GM12878 (cell line): Measurements from ENCODE around the gene CYSRT1. TPM values are rescaled to one million over a fixed set of nuclear protein-coding genes. Genes with fewer than 3 reads are reported as not detected.

Source experiments
- ATF3 ChIP-seq: IDR thresholded peaks from 2 replicates; pipeline ENCODE4 v1.6.1; 2011; ENCODE audit warnings: low read depth, mild to moderate bottlenecking, low read length, moderate library complexity, borderline replicate concordance; ENCODE audit errors: extremely low read depth
- PKNOX1 ChIP-seq: fragments of 450-650 bp; IDR thresholded peaks from 2 replicates; pipeline ENCODE4 v1.6.1; 2016; ENCODE audit warnings: mild to moderate bottlenecking
- RAD51 ChIP-seq: fragments of 450-650 bp; IDR thresholded peaks from 2 replicates; pipeline ENCODE4 v1.6.1; 2016; ENCODE audit warnings: moderate library complexity, mild to moderate bottlenecking, inconsistent platforms
- RBBP5 ChIP-seq: fragments of 200-600 bp; sonication (generic); conservative IDR thresholded peaks from 2 replicates; pipeline ENCODE4 v1.6.1; 2016
- YY1 ChIP-seq: IDR thresholded peaks from 2 replicates; pipeline ENCODE4 v1.6.1; 2011; ENCODE audit warnings: low read depth, mild to moderate bottlenecking, low read length
- polyA plus RNA-seq, 11 experiments: library from polyadenylated mRNA; depleted of rRNA in 4 of 11; unstranded in 6 of 11; stranded (reverse) in 5 of 11; fragments of >200 nt; fragmentation: Nextera tagmentation in 4 of 11; fragmentation: Illumina TruSeq in 1 of 11; extraction: Ambion mirVana in 4 of 11; extraction: Trizol in 1 of 11; gene quantifications; 1 replicate in 1 of 11; 2 replicates in 10 of 11; pipeline versions ENCODE4 v1.2.1 to v1.2.3, GENCODE V29; 2011 to 2016; ENCODE audit warnings: inconsistent platforms in 2 of 11, missing spikeins in 2 of 11, low read depth in 1 of 11
- total RNA-seq, 4 experiments: library from RNA; depleted of rRNA in 3 of 4; stranded (reverse); fragments of >200 nt in 3 of 4; fragmentation: Illumina TruSeq in 1 of 4; extraction: Trizol in 1 of 4; gene quantifications; 2 replicates each; pipeline versions ENCODE4 v1.2.1 to v1.2.3, GENCODE V29; 2013 to 2021
- TF ChIP-seq, protein P1 (sequence below): IDR thresholded peaks from 2 replicates; pipeline ENCODE4 v1.6.1; 2012; ENCODE audit warnings: mild to moderate bottlenecking, low read depth, low read length
- TF ChIP-seq, protein P2 (sequence below): IDR thresholded peaks from 2 replicates; pipeline ENCODE4 v1.6.1; 2011; ENCODE audit warnings: borderline replicate concordance, low read depth, mild to moderate bottlenecking, moderate library complexity, mixed read lengths, low read length; ENCODE audit not compliant: insufficient read depth; ENCODE audit errors: extremely low read length

Gene CYSRT1
- total and polyA plus RNA-seq, 10 of the 15 experiments (the other 5 are each of a cell fraction or from before 2014, with no cell fraction given): 0.24 to 3.6 (median 0.97) TPM; not detected in 1

GRCh38 chr9:137269231-137269772 lies 44.3 kb downstream of the CYSRT1 start (continued):
- TF ChIP-seq RBBP5 (no peak), PKNOX1 (peak; percentile 34; the same call in 1 of the 2 replicates), RAD51 (peak; percentile 88), YY1 (0 out of 2 replicates have a peak, but pooled peaks have one; percentile 20), ATF3 (peak; percentile 12; the same call in 1 of the 2 replicates)
- TF ChIP-seq, protein P1, sequence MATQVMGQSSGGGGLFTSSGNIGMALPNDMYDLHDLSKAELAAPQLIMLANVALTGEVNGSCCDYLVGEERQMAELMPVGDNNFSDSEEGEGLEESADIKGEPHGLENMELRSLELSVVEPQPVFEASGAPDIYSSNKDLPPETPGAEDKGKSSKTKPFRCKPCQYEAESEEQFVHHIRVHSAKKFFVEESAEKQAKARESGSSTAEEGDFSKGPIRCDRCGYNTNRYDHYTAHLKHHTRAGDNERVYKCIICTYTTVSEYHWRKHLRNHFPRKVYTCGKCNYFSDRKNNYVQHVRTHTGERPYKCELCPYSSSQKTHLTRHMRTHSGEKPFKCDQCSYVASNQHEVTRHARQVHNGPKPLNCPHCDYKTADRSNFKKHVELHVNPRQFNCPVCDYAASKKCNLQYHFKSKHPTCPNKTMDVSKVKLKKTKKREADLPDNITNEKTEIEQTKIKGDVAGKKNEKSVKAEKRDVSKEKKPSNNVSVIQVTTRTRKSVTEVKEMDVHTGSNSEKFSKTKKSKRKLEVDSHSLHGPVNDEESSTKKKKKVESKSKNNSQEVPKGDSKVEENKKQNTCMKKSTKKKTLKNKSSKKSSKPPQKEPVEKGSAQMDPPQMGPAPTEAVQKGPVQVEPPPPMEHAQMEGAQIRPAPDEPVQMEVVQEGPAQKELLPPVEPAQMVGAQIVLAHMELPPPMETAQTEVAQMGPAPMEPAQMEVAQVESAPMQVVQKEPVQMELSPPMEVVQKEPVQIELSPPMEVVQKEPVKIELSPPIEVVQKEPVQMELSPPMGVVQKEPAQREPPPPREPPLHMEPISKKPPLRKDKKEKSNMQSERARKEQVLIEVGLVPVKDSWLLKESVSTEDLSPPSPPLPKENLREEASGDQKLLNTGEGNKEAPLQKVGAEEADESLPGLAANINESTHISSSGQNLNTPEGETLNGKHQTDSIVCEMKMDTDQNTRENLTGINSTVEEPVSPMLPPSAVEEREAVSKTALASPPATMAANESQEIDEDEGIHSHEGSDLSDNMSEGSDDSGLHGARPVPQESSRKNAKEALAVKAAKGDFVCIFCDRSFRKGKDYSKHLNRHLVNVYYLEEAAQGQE: no peak
- TF ChIP-seq, protein P2, sequence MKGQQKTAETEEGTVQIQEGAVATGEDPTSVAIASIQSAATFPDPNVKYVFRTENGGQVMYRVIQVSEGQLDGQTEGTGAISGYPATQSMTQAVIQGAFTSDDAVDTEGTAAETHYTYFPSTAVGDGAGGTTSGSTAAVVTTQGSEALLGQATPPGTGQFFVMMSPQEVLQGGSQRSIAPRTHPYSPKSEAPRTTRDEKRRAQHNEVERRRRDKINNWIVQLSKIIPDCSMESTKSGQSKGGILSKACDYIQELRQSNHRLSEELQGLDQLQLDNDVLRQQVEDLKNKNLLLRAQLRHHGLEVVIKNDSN: peak; percentile 52
